Hindlimb muscle (tissue), 1 donor: Measurements from ENCODE around the gene CAMK2B. TPM values are rescaled to one million over a fixed set of nuclear protein-coding genes. Genes with fewer than 3 reads are reported as not detected.
A peak's percentile ranks its signal among the peaks of the same experiment; 100 is the strongest.

ENCODE experiments used
- DNase-seq: peaks from one replicate; pipeline ENCODE4 v3.0.0-alpha.2; 2013
- polyA plus RNA-seq: library from polyadenylated mRNA; unstranded; fragments of 120-200 nt; gene quantifications from one replicate; pipeline ENCODE4 v1.2.1, GENCODE V29; 2013; ENCODE audit not compliant: insufficient read length

Gene CAMK2B
- polyA plus RNA-seq, 1 donor: 17.7 TPM

- DNase-seq: no peak
These were observed 68.9 kb downstream of the CAMK2B start for GRCh38 chr7:44256459-44256858.

- DNase-seq: no peak
These were observed 73.5 kb downstream of the CAMK2B start for GRCh38 chr7:44251881-44252280.

- no peak for DNase-seq
These were observed 74.1 kb downstream of the CAMK2B start for GRCh38 chr7:44251269-44251668.

GRCh38 chr7:44249639-44250234, 75.7 kb downstream of the CAMK2B start:
- DNase-seq: no peak

- DNase-seq: no peak
These were observed 77.3 kb downstream of the CAMK2B start for GRCh38 chr7:44247868-44248651.

- no peak for DNase-seq
These were observed 78.8 kb downstream of the CAMK2B start for GRCh38 chr7:44246396-44247113.

GRCh38 chr7:44244282-44244681, 81.1 kb downstream of the CAMK2B start:
- no peak for DNase-seq

GRCh38 chr7:44242091-44242490, 83.3 kb downstream of the CAMK2B start:
- DNase-seq: no peak

- DNase-seq: peak; percentile 63
These were observed 84.3 kb downstream of the CAMK2B start for GRCh38 chr7:44240983-44241510.

- no peak for DNase-seq
These were observed 85.0 kb downstream of the CAMK2B start for GRCh38 chr7:44240376-44240775.

- DNase-seq: no peak
These were observed 86.0 kb downstream of the CAMK2B start for GRCh38 chr7:44239361-44239760.

GRCh38 chr7:44238116-44238695, 87.2 kb downstream of the CAMK2B start:
- DNase-seq: no peak

GRCh38 chr7:44237696-44238095, 87.7 kb downstream of the CAMK2B start:
- DNase-seq: no peak

- DNase-seq: no peak
These were observed 89.1 kb downstream of the CAMK2B start for GRCh38 chr7:44236333-44236728.

- no peak for DNase-seq
These were observed 89.6 kb downstream of the CAMK2B start for GRCh38 chr7:44235582-44236332.

- no peak for DNase-seq
These were observed 90.3 kb downstream of the CAMK2B start for GRCh38 chr7:44235066-44235465.

- no peak for DNase-seq
These were observed 92.3 kb downstream of the CAMK2B start for GRCh38 chr7:44232901-44233715.

GRCh38 chr7:44232396-44232795, 93.0 kb downstream of the CAMK2B start:
- no peak for DNase-seq

- no peak for DNase-seq
These were observed 94.3 kb downstream of the CAMK2B start for GRCh38 chr7:44231088-44231487.

- no peak for DNase-seq
These were observed 95.1 kb downstream of the CAMK2B start for GRCh38 chr7:44230286-44230685.

GRCh38 chr7:44229546-44230105, 95.8 kb downstream of the CAMK2B start:
- no peak for DNase-seq
